ENCODE data around the gene ALG2. TPM values are rescaled to one million over a fixed set of nuclear protein-coding genes. Genes with fewer than 3 reads are reported as not detected.

Gene ALG2
- total and polyA plus RNA-seq, 4 donors = 20.6 to 43.6 (median 30.3) TPM

DNA sequence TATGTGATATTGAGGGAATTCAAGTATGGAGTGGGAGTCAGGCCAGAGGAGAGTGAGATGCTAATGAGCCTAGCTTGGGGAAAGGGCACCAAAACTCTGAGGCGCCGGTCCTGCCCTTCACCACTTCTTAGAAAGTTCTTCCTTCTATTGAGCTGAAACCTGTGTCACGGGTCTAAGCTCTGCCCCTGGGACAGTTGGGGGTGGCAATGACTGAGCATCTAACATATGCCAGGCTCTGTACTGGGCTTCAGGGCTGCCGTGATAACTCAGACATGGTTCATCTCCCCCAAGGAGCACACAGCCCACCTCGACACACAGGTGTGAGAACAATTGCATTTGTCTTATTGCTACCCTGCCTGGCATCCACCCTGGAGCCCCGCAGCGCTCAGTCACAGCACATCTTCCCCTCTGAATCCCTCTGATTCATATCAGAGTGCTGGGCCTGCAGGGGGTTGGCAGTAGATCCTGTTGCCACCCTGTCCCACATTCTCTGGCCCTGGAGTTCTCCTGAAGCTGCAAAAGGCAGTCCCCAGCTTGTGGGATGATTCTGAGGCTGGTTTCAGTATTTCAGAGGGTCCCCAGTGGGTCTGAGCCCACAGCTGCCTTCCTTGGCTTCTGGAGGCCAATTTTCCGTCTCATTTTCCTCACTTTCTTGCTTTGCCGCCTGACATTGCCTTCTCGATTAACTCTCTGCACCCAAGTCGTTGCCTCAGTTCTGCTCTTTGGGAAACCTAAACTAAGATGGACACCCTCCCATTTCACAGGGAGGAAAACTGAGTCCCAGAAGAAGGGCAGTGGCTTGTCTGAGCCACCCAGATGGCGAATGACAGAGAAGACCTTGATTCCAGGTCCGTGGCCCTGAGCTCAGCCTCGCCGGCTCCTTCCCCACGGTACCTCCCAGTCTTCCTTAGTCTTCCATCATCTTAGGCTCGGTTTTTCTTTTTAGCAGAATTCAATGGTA is 42.5 kb downstream of the ALG2 start (continued):
- TF ChIP-seq, protein P1, sequence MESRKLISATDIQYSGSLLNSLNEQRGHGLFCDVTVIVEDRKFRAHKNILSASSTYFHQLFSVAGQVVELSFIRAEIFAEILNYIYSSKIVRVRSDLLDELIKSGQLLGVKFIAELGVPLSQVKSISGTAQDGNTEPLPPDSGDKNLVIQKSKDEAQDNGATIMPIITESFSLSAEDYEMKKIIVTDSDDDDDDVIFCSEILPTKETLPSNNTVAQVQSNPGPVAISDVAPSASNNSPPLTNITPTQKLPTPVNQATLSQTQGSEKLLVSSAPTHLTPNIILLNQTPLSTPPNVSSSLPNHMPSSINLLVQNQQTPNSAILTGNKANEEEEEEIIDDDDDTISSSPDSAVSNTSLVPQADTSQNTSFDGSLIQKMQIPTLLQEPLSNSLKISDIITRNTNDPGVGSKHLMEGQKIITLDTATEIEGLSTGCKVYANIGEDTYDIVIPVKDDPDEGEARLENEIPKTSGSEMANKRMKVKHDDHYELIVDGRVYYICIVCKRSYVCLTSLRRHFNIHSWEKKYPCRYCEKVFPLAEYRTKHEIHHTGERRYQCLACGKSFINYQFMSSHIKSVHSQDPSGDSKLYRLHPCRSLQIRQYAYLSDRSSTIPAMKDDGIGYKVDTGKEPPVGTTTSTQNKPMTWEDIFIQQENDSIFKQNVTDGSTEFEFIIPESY (IDR thresholded peaks at IDR 0.05) = no peak

DNA sequence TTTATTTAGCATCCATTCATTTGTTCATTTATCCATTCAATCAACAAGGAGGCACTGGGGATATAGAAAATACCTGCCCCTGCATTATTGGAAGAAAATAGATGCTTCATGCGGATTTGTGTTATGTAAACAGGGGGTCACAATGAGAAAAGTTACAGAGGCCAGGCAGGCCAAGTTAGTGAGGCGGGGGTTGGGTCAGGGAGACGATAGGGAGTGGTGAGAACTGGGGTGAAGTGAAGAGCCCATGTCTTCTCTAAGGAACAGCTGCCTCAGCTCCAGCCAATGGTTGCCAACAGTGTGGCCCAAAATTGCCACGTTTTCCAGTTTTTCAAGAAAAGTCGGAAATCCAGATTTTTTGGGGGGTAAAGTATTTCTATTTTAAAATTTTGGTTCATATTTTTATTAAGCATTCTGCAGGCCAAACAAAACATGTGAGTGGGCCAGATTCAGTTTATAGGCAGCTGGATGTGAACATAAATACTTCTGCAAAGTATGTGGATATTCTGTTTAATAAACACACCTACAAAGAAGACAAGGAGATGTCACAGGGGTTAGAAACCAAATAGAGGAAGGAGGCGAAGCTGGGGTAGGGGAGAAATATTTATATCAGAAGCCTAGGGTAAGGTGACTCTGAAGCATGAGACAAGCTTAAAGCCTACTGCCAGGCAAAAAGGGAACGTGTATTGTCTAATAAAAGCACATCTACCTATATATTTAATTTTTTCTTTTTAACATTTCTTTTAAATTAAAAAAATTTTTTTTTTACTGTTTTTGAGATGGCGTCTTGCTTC is 44.0 kb downstream of the ALG2 start:
- H3K4me3 ChIP-seq (ENCODE audit: low read depth in 1 of 3, low read length in 3 of 3) = no peak overlapping the region
- H3K27me3 ChIP-seq (ENCODE audit: control insufficient read depth in 4 of 4, insufficient read depth in 4 of 4, low read length in 3 of 4) = no peaks in the 10 kb centered on the region
- WGBS = 92% methylated on average over 8 of the region's 8 CpGs
- no peaks in the 10 kb centered on the region for H3K9me3 ChIP-seq (ENCODE audit: control insufficient read depth in 4 of 4, low read length in 3 of 4)
- H3K4me1 ChIP-seq (ENCODE audit: control insufficient read depth in 4 of 4, insufficient read depth in 4 of 4, low read length in 3 of 4) = no peaks in the 10 kb centered on the region
- no peaks in the 10 kb centered on the region for H3K36me3 ChIP-seq (ENCODE audit: control insufficient read depth in 4 of 4, insufficient read depth in 3 of 4, low read depth in 1 of 4, low read length in 3 of 4)
- no peak overlapping the region for H3K27ac ChIP-seq (ENCODE audit: low read depth in 1 of 2, low read length in 2 of 2)
- no peak overlapping the region for H3K9ac ChIP-seq (ENCODE audit: low read depth in 1 of 2, low read length in 2 of 2)
- TF ChIP-seq HNF4G (IDR thresholded peaks at IDR 0.05) (no peak), JUND (IDR thresholded peaks at IDR 0.05) (no peak), RAD21 (IDR thresholded peaks at IDR 0.05) (no peak), YY1 (IDR thresholded peaks at IDR 0.05) (no peak)
- TF ChIP-seq, protein P2, sequence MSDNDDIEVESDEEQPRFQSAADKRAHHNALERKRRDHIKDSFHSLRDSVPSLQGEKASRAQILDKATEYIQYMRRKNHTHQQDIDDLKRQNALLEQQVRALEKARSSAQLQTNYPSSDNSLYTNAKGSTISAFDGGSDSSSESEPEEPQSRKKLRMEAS (IDR thresholded peaks at IDR 0.05) = no peak
- DNase-seq (ENCODE audit: low spot score) = no peak

DNA sequence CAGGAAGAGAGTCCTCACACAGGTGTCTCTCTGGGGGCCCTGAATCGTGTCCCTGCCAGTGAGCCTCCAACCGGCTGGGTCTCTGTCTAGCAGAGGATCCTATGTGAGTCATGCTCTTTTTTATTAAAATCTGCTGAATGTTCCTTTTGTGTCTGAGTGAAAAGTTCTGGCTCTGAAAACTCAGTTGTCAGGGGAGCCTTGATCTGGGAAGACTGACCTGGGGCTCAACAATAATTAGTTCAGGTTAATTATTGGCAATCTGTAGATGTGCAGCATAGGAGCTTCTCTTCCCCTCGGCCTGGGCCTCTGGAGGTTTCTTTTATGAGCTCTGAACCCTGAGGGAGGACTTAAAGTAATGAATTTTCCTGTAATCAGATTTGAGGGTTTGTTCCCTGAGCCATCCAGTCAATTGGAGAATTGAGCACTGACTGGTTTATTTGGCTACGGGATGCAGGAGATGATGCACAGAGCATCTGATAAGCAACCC is 45.2 kb downstream of the ALG2 start:
- H3K36me3 ChIP-seq (ENCODE audit: control insufficient read depth in 4 of 4, insufficient read depth in 3 of 4, low read depth in 1 of 4, low read length in 3 of 4) = no peaks in the 10 kb centered on the region
- DNase-seq (ENCODE audit: low spot score) = no peak
- no peak overlapping the region for H3K9ac ChIP-seq (ENCODE audit: low read depth in 1 of 2, low read length in 2 of 2)
- H3K9me3 ChIP-seq (ENCODE audit: control insufficient read depth in 4 of 4, low read length in 3 of 4) = no peaks in the 10 kb centered on the region
- WGBS = 79% methylated on average over 4 of the region's 4 CpGs
- H3K27ac ChIP-seq (ENCODE audit: low read depth in 1 of 2, low read length in 2 of 2) = no peak overlapping the region
- no peaks in the 10 kb centered on the region for H3K4me1 ChIP-seq (ENCODE audit: control insufficient read depth in 4 of 4, insufficient read depth in 4 of 4, low read length in 3 of 4)
- no peaks in the 10 kb centered on the region for H3K27me3 ChIP-seq (ENCODE audit: control insufficient read depth in 4 of 4, insufficient read depth in 4 of 4, low read length in 3 of 4)
- H3K4me3 ChIP-seq (ENCODE audit: low read depth in 1 of 3, low read length in 3 of 3) = no peak overlapping the region
- TF ChIP-seq JUND (IDR thresholded peaks at IDR 0.05) (no peak), YY1 (IDR thresholded peaks at IDR 0.05) (no peak), RAD21 (IDR thresholded peaks at IDR 0.05) (no peak), RXRA (IDR thresholded peaks at IDR 0.05) (no peak), TAF1 (conservative IDR thresholded peaks at IDR 0.05) (no peak), GABPA (IDR thresholded peaks at IDR 0.05 in 1 of 2, conservative IDR thresholded peaks at IDR 0.05 in 1 of 2) (no peak), FOXA2 (IDR thresholded peaks at IDR 0.05) (no peak), HNF4A (conservative IDR thresholded peaks at IDR 0.05) (no peak), FOXA1 (IDR thresholded peaks at IDR 0.05) (no peak), EGR1 (IDR thresholded peaks at IDR 0.05; ENCODE audit: low read depth in 2 of 2) (no peak), SP1 (IDR thresholded peaks at IDR 0.05) (no peak), HNF4G (IDR thresholded peaks at IDR 0.05) (no peak)
- TF ChIP-seq, protein P2 (IDR thresholded peaks at IDR 0.05) = no peak
- TF ChIP-seq, protein P1 (IDR thresholded peaks at IDR 0.05) = no peak
- TF ChIP-seq, protein P3, sequence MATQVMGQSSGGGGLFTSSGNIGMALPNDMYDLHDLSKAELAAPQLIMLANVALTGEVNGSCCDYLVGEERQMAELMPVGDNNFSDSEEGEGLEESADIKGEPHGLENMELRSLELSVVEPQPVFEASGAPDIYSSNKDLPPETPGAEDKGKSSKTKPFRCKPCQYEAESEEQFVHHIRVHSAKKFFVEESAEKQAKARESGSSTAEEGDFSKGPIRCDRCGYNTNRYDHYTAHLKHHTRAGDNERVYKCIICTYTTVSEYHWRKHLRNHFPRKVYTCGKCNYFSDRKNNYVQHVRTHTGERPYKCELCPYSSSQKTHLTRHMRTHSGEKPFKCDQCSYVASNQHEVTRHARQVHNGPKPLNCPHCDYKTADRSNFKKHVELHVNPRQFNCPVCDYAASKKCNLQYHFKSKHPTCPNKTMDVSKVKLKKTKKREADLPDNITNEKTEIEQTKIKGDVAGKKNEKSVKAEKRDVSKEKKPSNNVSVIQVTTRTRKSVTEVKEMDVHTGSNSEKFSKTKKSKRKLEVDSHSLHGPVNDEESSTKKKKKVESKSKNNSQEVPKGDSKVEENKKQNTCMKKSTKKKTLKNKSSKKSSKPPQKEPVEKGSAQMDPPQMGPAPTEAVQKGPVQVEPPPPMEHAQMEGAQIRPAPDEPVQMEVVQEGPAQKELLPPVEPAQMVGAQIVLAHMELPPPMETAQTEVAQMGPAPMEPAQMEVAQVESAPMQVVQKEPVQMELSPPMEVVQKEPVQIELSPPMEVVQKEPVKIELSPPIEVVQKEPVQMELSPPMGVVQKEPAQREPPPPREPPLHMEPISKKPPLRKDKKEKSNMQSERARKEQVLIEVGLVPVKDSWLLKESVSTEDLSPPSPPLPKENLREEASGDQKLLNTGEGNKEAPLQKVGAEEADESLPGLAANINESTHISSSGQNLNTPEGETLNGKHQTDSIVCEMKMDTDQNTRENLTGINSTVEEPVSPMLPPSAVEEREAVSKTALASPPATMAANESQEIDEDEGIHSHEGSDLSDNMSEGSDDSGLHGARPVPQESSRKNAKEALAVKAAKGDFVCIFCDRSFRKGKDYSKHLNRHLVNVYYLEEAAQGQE (IDR thresholded peaks at IDR 0.05) = no peak
- TF ChIP-seq, protein P4, sequence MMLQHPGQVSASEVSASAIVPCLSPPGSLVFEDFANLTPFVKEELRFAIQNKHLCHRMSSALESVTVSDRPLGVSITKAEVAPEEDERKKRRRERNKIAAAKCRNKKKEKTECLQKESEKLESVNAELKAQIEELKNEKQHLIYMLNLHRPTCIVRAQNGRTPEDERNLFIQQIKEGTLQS (IDR thresholded peaks at IDR 0.05) = no peak
- TF ChIP-seq, protein P5, sequence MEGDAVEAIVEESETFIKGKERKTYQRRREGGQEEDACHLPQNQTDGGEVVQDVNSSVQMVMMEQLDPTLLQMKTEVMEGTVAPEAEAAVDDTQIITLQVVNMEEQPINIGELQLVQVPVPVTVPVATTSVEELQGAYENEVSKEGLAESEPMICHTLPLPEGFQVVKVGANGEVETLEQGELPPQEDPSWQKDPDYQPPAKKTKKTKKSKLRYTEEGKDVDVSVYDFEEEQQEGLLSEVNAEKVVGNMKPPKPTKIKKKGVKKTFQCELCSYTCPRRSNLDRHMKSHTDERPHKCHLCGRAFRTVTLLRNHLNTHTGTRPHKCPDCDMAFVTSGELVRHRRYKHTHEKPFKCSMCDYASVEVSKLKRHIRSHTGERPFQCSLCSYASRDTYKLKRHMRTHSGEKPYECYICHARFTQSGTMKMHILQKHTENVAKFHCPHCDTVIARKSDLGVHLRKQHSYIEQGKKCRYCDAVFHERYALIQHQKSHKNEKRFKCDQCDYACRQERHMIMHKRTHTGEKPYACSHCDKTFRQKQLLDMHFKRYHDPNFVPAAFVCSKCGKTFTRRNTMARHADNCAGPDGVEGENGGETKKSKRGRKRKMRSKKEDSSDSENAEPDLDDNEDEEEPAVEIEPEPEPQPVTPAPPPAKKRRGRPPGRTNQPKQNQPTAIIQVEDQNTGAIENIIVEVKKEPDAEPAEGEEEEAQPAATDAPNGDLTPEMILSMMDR (IDR thresholded peaks at IDR 0.05; ENCODE audit: low read depth, low read length, missing input control) = no peak

All from liver (tissue), 9 donors.